ENCODE data around the gene CYB561D2. TPM values are rescaled to one million over a fixed set of nuclear protein-coding genes. Genes with fewer than 3 reads are reported as not detected.

Gene CYB561D2
- total and polyA plus RNA-seq, 2 of the 13 experiments (the other 11 are each of a cell fraction or from before 2014, with no cell fraction given): 11.1 to 17.2 TPM

GRCh38 chr3:50381383-50381782 is 30.7 kb downstream of the CYB561D2 start (continued):
- TF ChIP-seq, protein P1, sequence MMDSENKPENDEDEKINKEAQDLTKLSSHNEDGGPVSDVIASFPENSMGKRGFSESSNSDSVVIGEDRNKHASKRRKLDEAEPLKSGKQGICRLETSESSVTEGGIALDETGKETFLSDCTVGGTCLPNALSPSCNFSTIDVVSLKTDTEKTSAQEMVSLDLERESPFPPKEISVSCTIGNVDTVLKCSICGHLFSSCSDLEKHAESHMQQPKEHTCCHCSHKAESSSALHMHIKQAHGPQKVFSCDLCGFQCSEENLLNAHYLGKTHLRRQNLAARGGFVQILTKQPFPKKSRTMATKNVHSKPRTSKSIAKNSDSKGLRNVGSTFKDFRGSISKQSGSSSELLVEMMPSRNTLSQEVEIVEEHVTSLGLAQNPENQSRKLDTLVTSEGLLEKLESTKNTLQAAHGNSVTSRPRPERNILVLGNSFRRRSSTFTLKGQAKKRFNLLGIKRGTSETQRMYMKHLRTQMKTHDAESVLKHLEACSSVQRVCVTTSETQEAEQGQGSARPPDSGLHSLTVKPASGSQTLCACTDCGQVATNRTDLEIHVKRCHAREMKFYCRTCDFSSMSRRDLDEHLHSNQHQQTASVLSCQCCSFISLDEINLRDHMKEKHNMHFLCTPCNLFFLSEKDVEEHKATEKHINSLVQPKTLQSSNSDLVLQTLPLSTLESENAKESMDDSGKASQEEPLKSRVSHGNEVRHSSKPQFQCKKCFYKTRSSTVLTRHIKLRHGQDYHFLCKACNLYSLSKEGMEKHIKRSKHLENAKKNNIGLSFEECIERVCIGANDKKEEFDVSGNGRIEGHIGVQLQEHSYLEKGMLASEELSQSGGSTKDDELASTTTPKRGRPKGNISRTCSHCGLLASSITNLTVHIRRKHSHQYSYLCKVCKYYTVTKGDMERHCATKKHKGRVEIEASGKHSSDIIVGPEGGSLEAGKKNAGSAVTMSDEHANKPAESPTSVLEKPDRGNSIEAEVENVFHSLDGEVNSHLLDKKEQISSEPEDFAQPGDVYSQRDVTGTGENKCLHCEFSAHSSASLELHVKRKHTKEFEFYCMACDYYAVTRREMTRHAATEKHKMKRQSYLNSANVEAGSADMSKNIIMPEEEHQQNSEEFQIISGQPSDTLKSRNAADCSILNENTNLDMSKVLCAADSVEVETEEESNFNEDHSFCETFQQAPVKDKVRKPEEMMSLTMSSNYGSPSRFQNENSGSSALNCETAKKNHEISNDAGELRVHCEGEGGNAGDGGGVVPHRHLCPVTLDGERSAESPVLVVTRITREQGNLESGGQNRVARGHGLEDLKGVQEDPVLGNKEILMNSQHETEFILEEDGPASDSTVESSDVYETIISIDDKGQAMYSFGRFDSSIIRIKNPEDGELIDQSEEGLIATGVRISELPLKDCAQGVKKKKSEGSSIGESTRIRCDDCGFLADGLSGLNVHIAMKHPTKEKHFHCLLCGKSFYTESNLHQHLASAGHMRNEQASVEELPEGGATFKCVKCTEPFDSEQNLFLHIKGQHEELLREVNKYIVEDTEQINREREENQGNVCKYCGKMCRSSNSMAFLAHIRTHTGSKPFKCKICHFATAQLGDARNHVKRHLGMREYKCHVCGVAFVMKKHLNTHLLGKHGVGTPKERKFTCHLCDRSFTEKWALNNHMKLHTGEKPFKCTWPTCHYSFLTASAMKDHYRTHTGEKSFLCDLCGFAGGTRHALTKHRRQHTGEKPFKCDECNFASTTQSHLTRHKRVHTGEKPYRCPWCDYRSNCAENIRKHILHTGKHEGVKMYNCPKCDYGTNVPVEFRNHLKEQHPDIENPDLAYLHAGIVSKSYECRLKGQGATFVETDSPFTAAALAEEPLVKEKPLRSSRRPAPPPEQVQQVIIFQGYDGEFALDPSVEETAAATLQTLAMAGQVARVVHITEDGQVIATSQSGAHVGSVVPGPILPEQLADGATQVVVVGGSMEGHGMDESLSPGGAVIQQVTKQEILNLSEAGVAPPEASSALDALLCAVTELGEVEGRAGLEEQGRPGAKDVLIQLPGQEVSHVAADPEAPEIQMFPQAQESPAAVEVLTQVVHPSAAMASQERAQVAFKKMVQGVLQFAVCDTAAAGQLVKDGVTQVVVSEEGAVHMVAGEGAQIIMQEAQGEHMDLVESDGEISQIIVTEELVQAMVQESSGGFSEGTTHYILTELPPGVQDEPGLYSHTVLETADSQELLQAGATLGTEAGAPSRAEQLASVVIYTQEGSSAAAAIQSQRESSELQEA (CRISPR knock-in tag; IDR thresholded peaks at IDR 0.05; ENCODE audit: not compliant biosample characterization): no peak
- no peak for TF ChIP-seq ETV5 (CRISPR knock-in tag; IDR thresholded peaks at IDR 0.05; ENCODE audit: borderline replicate concordance)
- no peak for TF ChIP-seq ZNF75D (CRISPR knock-in tag; IDR thresholded peaks at IDR 0.05; ENCODE audit: borderline replicate concordance)
- no peak for TF ChIP-seq ZNF724P (CRISPR knock-in tag; IDR thresholded peaks at IDR 0.05; ENCODE audit: borderline replicate concordance)
- no peak for TF ChIP-seq SSRP1 (CRISPR knock-in tag; IDR thresholded peaks at IDR 0.05)
- no peak for TF ChIP-seq CREM (IDR thresholded peaks at IDR 0.05)
- no peak for TF ChIP-seq CREM (CRISPR knock-in tag; IDR thresholded peaks at IDR 0.05)
- no peak for TF ChIP-seq CEBPB (IDR thresholded peaks at IDR 0.05; ENCODE audit: borderline replicate concordance, low read depth, low read length)
- TF ChIP-seq ZFX (CRISPR knock-in tag; IDR thresholded peaks at IDR 0.05; ENCODE audit: low read depth): no peak
- TF ChIP-seq, protein P2, sequence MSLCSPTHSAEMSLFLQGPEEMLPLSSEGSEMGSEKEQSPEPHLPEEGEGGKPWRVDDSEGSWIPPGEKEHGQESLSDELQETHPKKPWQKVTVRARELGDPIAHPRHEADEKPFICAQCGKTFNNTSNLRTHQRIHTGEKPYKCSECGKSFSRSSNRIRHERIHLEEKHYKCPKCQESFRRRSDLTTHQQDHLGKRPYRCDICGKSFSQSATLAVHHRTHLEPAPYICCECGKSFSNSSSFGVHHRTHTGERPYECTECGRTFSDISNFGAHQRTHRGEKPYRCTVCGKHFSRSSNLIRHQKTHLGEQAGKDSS (CRISPR knock-in tag; IDR thresholded peaks at IDR 0.05; ENCODE audit: borderline replicate concordance, low read depth): no peak
